IMR-90 (cell line): ENCODE data around the gene APOL5. TPM values are rescaled to one million over a fixed set of nuclear protein-coding genes. Genes with fewer than 3 reads are reported as not detected.

Experiments
- ATAC-seq: fragments of 200-7000 bp; cut with Tn5 transposase; 2 replicates; pipeline ENCODE4 v1.9.1; 2020; ENCODE audit warnings: low read depth, mild to moderate bottlenecking, moderate library complexity
- BruUV-seq: library from RNA; stranded (reverse); fragments of 400-500 nt; replicated peaks from 2 replicates; lab custom pipeline; 2021; lab: Mats Ljungman, UMichigan
- CTCF ChIA-PET: fragments of 300-600 bp; formaldehyde crosslinking; extraction: SDS; loops from one replicate; lab custom pipeline; 2021; ENCODE audit warnings: antibody characterized with exemption; lab: Yijun Ruan, JAX
- POLR2A ChIA-PET: fragments of 300-600 bp; sonication (Branson Sonifier 250); formaldehyde crosslinking; loops from one replicate; lab custom pipeline; 2022; ENCODE audit warnings: antibody characterized with exemption; ENCODE audit not compliant: unreplicated experiment; lab: Charles Lee
- DNase-seq: peaks from one replicate; pipeline ENCODE4 v3.0.0; 2013
- H2AFZ ChIP-seq: replicated peaks from 2 replicates; pipeline ENCODE3; 2013; ENCODE audit warnings: low read length, mild to moderate bottlenecking; ENCODE audit not compliant: poor library complexity
- H2AK5ac ChIP-seq: 2 replicates; pipeline ENCODE4 v1.6.1; 2013; ENCODE audit warnings: low read depth, low read length, inconsistent platforms
- H2AK9ac ChIP-seq: replicated peaks from 2 replicates; pipeline ENCODE3; 2013; ENCODE audit warnings: mild to moderate bottlenecking, low read depth, low read length, moderate library complexity; ENCODE audit not compliant: poor library complexity
- H2BK120ac ChIP-seq: 2 replicates; pipeline ENCODE4 v1.6.1; 2013; ENCODE audit warnings: low read depth, low read length, inconsistent platforms
- H2BK15ac ChIP-seq: 3 replicates; pipeline ENCODE4 v1.6.1; 2013; ENCODE audit warnings: low read depth, low read length, inconsistent platforms
- H2BK20ac ChIP-seq: 2 replicates; pipeline ENCODE4 v1.6.1; 2013; ENCODE audit warnings: low read depth, mild to moderate bottlenecking, inconsistent platforms, low read length, moderate library complexity
- H2BK5ac ChIP-seq: 2 replicates; pipeline ENCODE4 v1.6.1; 2013; ENCODE audit warnings: mild to moderate bottlenecking, low read depth, low read length, inconsistent platforms; ENCODE audit not compliant: poor library complexity, severe bottlenecking
- H3K14ac ChIP-seq: replicated peaks from 2 replicates; pipeline ENCODE4 v1.6.1; 2013; ENCODE audit warnings: low read depth, low read length, inconsistent platforms
- H3K18ac ChIP-seq: 2 replicates; pipeline ENCODE4 v1.6.1; 2013; ENCODE audit warnings: low read depth, low read length, control low read depth
- H3K23ac ChIP-seq: 2 replicates; pipeline ENCODE4 v1.6.1; 2013; ENCODE audit warnings: low read depth, low read length, inconsistent platforms
- H3K27ac ChIP-seq: 2 replicates; pipeline ENCODE4 v1.5.1; 2013; ENCODE audit warnings: mild to moderate bottlenecking, control low read depth, low read length; ENCODE audit not compliant: insufficient read depth
- H3K27me3 ChIP-seq: 2 replicates; pipeline ENCODE4 v1.6.1; 2013; ENCODE audit warnings: low read length; ENCODE audit not compliant: control insufficient read depth, insufficient read depth
- H3K36me3 ChIP-seq: 2 replicates; pipeline ENCODE4 v1.6.1; 2013; ENCODE audit warnings: low read length, mixed read lengths; ENCODE audit not compliant: control insufficient read depth, insufficient read depth
- H3K4ac ChIP-seq: 2 replicates; pipeline ENCODE4 v1.6.1; 2013; ENCODE audit warnings: low read depth, low read length, inconsistent platforms
- H3K4me1 ChIP-seq: 2 replicates; pipeline ENCODE4 v1.6.1; 2013; ENCODE audit warnings: low read length, mixed read lengths; ENCODE audit not compliant: control insufficient read depth, insufficient read depth
- H3K4me2 ChIP-seq: 2 replicates; pipeline ENCODE4 v1.6.1; 2013; ENCODE audit warnings: low read depth, mild to moderate bottlenecking, control low read depth, low read length, moderate library complexity
- H3K4me3 ChIP-seq: 2 replicates; pipeline ENCODE4 v1.5.1; 2013; ENCODE audit warnings: low read depth, mild to moderate bottlenecking, control low read depth, low read length, moderate library complexity; ENCODE audit not compliant: insufficient read depth
- H3K56ac ChIP-seq: 2 replicates; pipeline ENCODE4 v1.6.1; 2013; ENCODE audit warnings: low read length, inconsistent platforms; ENCODE audit not compliant: insufficient read depth; ENCODE audit errors: extremely low read depth
- H3K79me1 ChIP-seq, 2 experiments: 2 replicates each; pipeline ENCODE4 v1.6.1; 2013; ENCODE audit warnings: low read length in 2 of 2, inconsistent platforms in 1 of 2, low read depth in 1 of 2
- H3K9ac ChIP-seq: 2 replicates; pipeline ENCODE4 v1.6.1; 2013; ENCODE audit warnings: low read depth, low read length, control low read depth
- H3K9me1 ChIP-seq: 2 replicates; pipeline ENCODE4 v1.6.1; 2013; ENCODE audit warnings: low read length, inconsistent platforms; ENCODE audit not compliant: insufficient read depth
- H3K9me3 ChIP-seq: 2 replicates; pipeline ENCODE4 v1.6.1; 2013; ENCODE audit warnings: low read length; ENCODE audit not compliant: control insufficient read depth, insufficient read depth
- H4K20me1 ChIP-seq: 2 replicates; pipeline ENCODE4 v1.6.1; 2013; ENCODE audit warnings: low read length, inconsistent platforms; ENCODE audit not compliant: insufficient read depth
- H4K5ac ChIP-seq: 2 replicates; pipeline ENCODE4 v1.6.1; 2013; ENCODE audit warnings: mild to moderate bottlenecking, low read depth, low read length, control low read depth
- H4K8ac ChIP-seq, 2 experiments: 2 replicates each; pipeline ENCODE4 v1.6.1; 2013; ENCODE audit warnings: low read depth in 2 of 2, low read length in 2 of 2, control low read depth in 1 of 2, inconsistent platforms in 1 of 2
- H4K91ac ChIP-seq: 2 replicates; pipeline ENCODE4 v1.6.1; 2013; ENCODE audit warnings: low read depth, low read length, inconsistent platforms; ENCODE audit not compliant: insufficient read depth
- BHLHE40 ChIP-seq: fragments of 150-350 bp; IDR thresholded peaks from 2 replicates; pipeline ENCODE4 v1.6.1; 2016; ENCODE audit warnings: mild to moderate bottlenecking, low read depth, low read length
- CEBPB ChIP-seq: IDR thresholded peaks from 2 replicates; pipeline ENCODE4 v1.6.1; 2012; ENCODE audit warnings: low read depth, low read length, improper control_type of control experiment
- CHD1 ChIP-seq: IDR thresholded peaks from 2 replicates; pipeline ENCODE4 v1.6.1; 2012; ENCODE audit warnings: low read depth, low read length, improper control_type of control experiment
- FOS ChIP-seq: fragments of 150-350 bp; IDR thresholded peaks from 2 replicates; pipeline ENCODE4 v1.6.1; 2016; ENCODE audit warnings: low read depth, low read length
- MAFK ChIP-seq: IDR thresholded peaks from 2 replicates; pipeline ENCODE4 v1.6.1; 2012; ENCODE audit warnings: low read depth, low read length, improper control_type of control experiment
- MAZ ChIP-seq: IDR thresholded peaks from 2 replicates; pipeline ENCODE4 v1.6.1; 2012; ENCODE audit warnings: low read depth, mild to moderate bottlenecking, low read length, improper control_type of control experiment, moderate library complexity, borderline replicate concordance
- MXI1 ChIP-seq: IDR thresholded peaks from 2 replicates; pipeline ENCODE4 v1.6.1; 2012; ENCODE audit warnings: low read depth, mild to moderate bottlenecking, low read length, moderate library complexity, borderline replicate concordance
- NFE2L2 ChIP-seq: fragments of 150-350 bp; IDR thresholded peaks from 2 replicates; pipeline ENCODE4 v1.6.1; 2016; ENCODE audit warnings: low read depth, mild to moderate bottlenecking, low read length
- POLR2A ChIP-seq: IDR thresholded peaks from 2 replicates; pipeline ENCODE4 v1.6.1; 2012; ENCODE audit warnings: mild to moderate bottlenecking, low read depth, low read length
- RAD21 ChIP-seq: IDR thresholded peaks from 2 replicates; pipeline ENCODE4 v1.6.1; 2012; ENCODE audit warnings: low read length, improper control_type of control experiment
- RCOR1 ChIP-seq: IDR thresholded peaks from 2 replicates; pipeline ENCODE4 v1.6.1; 2012; ENCODE audit warnings: mild to moderate bottlenecking, low read length, improper control_type of control experiment; ENCODE audit not compliant: insufficient replicate concordance
- RFX5 ChIP-seq: IDR thresholded peaks from 2 replicates; pipeline ENCODE4 v1.8.0; 2012; ENCODE audit warnings: low read depth, mild to moderate bottlenecking, low read length, moderate library complexity
- SMC3 ChIP-seq: fragments of 150-350 bp; IDR thresholded peaks from 2 replicates; pipeline ENCODE4 v1.6.1; 2016; ENCODE audit warnings: low read depth, mild to moderate bottlenecking, antibody characterized with exemption, low read length, moderate library complexity
- WGBS, 2 experiments: methylation state at CpG; one replicate each; pipeline versions ENCODE4 v1.1.5 to v1.1.7; 2013; ENCODE audit warnings: missing lambda C conversion rate in 2 of 2; ENCODE audit not compliant: insufficient read length in 1 of 2; ENCODE audit errors: extremely low coverage in 2 of 2; 5-methylcytosine and 5-hydroxymethylcytosine counted together
- dilution Hi-C: fragments of 300-500 bp; cut with HindIII; formaldehyde crosslinking; loops from one replicate; pipeline ENCODE4 v1.14.3; 2018; ENCODE audit warnings: low sequenced_read_pairs; ENCODE audit not compliant: unreplicated experiment
- in situ Hi-C: fragments of 300-500 bp; cut with MboI; formaldehyde crosslinking; loops from 3 replicates; pipeline ENCODE4 v1.14.3; 2019; ENCODE audit warnings: low sequenced_read_pairs, inconsistent platforms, mixed read lengths
- intact Hi-C: fragments of 100-400 bp; cut with micrococcal nuclease; formaldehyde crosslinking; loops from 2 replicates; pipeline ENCODE4 v1.10.0; 2022
- polyA plus RNA-seq, 3 experiments: library from polyadenylated mRNA; depleted of rRNA; stranded (reverse); fragments of >200 nt; gene quantifications; 2 replicates each; pipeline ENCODE4 v1.2.3, GENCODE V29; 2012; ENCODE audit warnings: low replicate concordance in 1 of 3
- total RNA-seq: library from RNA; depleted of rRNA; stranded (reverse); fragments of >200 nt; gene quantifications from 2 replicates; pipeline ENCODE4 v1.2.3, GENCODE V29; 2012
- TF ChIP-seq, protein P1 (sequence below): fragments of 150-350 bp; IDR thresholded peaks from 2 replicates; pipeline ENCODE4 v1.6.1; 2017; ENCODE audit warnings: mild to moderate bottlenecking, antibody characterized with exemption, low read length, low read depth
- TF ChIP-seq, protein P2 (sequence below): fragments of 150-350 bp; IDR thresholded peaks from 2 replicates; pipeline ENCODE4 v1.6.1; 2016; ENCODE audit warnings: low read depth, mild to moderate bottlenecking, low read length, moderate library complexity, borderline replicate concordance

APOL5 gene
- total and polyA plus RNA-seq, 2 of the 4 experiments (the other 2 are of a cell fraction) = 0.15 to 0.18 TPM

DNA sequence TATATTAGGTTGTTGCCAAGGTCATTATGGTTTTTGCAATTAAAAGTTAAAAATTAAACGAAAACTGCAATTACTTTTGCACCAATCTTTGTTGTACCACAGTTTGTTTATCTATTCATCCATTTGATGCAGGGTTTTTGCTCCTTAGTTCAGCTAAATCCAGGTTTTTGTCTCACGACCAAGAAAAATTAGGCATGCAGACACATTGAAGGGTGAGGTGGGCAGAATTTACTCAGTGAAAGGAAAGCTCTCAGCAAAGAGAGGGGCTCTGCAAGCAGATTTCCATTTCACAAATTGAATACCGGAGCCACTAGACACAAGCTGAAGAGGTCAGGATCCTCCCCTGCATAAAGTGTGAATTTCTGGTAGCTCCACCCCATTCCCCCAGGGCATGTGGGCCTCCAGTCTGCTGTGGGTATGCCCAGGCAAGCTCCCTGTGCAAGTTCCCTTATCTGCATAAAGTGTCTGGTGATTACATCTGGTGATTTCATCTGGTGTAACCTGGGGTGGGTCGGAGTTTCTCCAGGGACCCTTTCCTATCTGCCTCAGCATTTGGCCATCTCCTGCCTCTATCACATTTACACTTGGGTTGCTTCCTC, 36.1 kb upstream of the APOL5 start:
- dilution Hi-C loops (no loop called here), intact Hi-C loops (no loop called here), in situ Hi-C loops (no loop called here)
- ChIA-PET POLR2A (no interaction called here), CTCF (no interaction called here)
- Histone ChIP-seq H4K5ac (no peak overlapping the region), H4K8ac (no peak overlapping the region), H3K27me3 (no peaks in the 10 kb centered on the region), H3K9ac (no peak overlapping the region), H3K4ac (no peak overlapping the region), H3K14ac (no peak overlapping the region), H3K18ac (no peak overlapping the region), H2AK5ac (no peak overlapping the region), H2BK20ac (no peak overlapping the region), H2BK120ac (no peak overlapping the region), H3K79me1 (no peaks in the 10 kb centered on the region), H2AK9ac (no peak overlapping the region), H3K56ac (no peak overlapping the region), H3K4me3 (no peak overlapping the region), H4K91ac (no peak overlapping the region), H3K9me1 (no peaks in the 10 kb centered on the region; the same call in 1 of the 2 replicates), H3K9me3 (peaks cover 3% of the 10 kb centered on the region; the same call in 1 of the 2 replicates), H3K4me2 (no peak overlapping the region), H2BK15ac (no peak overlapping the region), H3K36me3 (no peaks in the 10 kb centered on the region), H4K20me1 (no peaks in the 10 kb centered on the region), H3K4me1 (no peaks in the 10 kb centered on the region), H3K27ac (no peak overlapping the region), H2BK5ac (no peak overlapping the region), H3K23ac (no peak overlapping the region), H2AFZ (no peak overlapping the region)
- BruUV-seq = no TSS peak
- ATAC-seq = no peak
- no peak for DNase-seq
- no CpG with 5 or more reads among the region's 4 CpGs for whole genome bisulfite sequencing, 2 experiments
- TF ChIP-seq, protein P1, sequence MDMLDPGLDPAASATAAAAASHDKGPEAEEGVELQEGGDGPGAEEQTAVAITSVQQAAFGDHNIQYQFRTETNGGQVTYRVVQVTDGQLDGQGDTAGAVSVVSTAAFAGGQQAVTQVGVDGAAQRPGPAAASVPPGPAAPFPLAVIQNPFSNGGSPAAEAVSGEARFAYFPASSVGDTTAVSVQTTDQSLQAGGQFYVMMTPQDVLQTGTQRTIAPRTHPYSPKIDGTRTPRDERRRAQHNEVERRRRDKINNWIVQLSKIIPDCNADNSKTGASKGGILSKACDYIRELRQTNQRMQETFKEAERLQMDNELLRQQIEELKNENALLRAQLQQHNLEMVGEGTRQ = no peak
- TF ChIP-seq MAZ (no peak), MXI1 (no peak), BHLHE40 (no peak), RCOR1 (no peak), POLR2A (no peak), CEBPB (no peak), FOS (no peak), MAFK (no peak), RFX5 (no peak), CHD1 (no peak), NFE2L2 (no peak), SMC3 (no peak), RAD21 (no peak)
- TF ChIP-seq, protein P2, sequence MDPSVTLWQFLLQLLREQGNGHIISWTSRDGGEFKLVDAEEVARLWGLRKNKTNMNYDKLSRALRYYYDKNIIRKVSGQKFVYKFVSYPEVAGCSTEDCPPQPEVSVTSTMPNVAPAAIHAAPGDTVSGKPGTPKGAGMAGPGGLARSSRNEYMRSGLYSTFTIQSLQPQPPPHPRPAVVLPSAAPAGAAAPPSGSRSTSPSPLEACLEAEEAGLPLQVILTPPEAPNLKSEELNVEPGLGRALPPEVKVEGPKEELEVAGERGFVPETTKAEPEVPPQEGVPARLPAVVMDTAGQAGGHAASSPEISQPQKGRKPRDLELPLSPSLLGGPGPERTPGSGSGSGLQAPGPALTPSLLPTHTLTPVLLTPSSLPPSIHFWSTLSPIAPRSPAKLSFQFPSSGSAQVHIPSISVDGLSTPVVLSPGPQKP = no peak
